GM21423 (cell line): ENCODE measurements around the gene DIP2C.
"Not testable (repeated sequence)": the region's sequence is repeated elsewhere in the genome, so short reads cannot be mapped to it uniquely, and the experiment has no call there.

ENCODE experiments used
- ATAC-seq: cut with Tn5 transposase; IDR thresholded peaks from one replicate; pipeline ENCODE4 v1.9.1; 2021; ENCODE audit warnings: mild to moderate bottlenecking, moderate library complexity; ENCODE audit not compliant: unreplicated experiment

DIP2C gene

GRCh38 chr10:697097-697875 lies 7.8 kb upstream of the DIP2C start:
- no peak for ATAC-seq

GRCh38 chr10:695396-695795 lies 5.9 kb upstream of the DIP2C start:
- no peak for ATAC-seq

GRCh38 chr10:693506-693905 lies 4.0 kb upstream of the DIP2C start:
- no peak for ATAC-seq

- no peak for ATAC-seq
These were observed 3.3 kb upstream of the DIP2C start for GRCh38 chr10:692682-693351.

- ATAC-seq, result no peak
These were observed 1.7 kb upstream of the DIP2C start for GRCh38 chr10:691216-691615.

- ATAC-seq, result no peak
These were observed 1.1 kb upstream of the DIP2C start for GRCh38 chr10:690372-691161.

GRCh38 chr10:689121-689451 lies 382 bp downstream of the DIP2C start:
- no peak for ATAC-seq

- no peak for ATAC-seq
These were observed 952 bp downstream of the DIP2C start for GRCh38 chr10:688312-689120.

- ATAC-seq, result no peak
These were observed 1.7 kb downstream of the DIP2C start for GRCh38 chr10:687583-688311.

GRCh38 chr10:686155-686931 lies 3.1 kb downstream of the DIP2C start:
- no peak for ATAC-seq

- ATAC-seq, result no peak
These were observed 3.9 kb downstream of the DIP2C start for GRCh38 chr10:685613-686012.

- no peak for ATAC-seq
These were observed 5.9 kb downstream of the DIP2C start for GRCh38 chr10:683448-684071.

- no peak for ATAC-seq
These were observed 6.5 kb downstream of the DIP2C start for GRCh38 chr10:682931-683447.

GRCh38 chr10:681670-682318 lies 7.7 kb downstream of the DIP2C start:
- ATAC-seq, result no peak

- no peak for ATAC-seq
These were observed 8.7 kb downstream of the DIP2C start for GRCh38 chr10:680745-681144.

GRCh38 chr10:680146-680545 lies 9.3 kb downstream of the DIP2C start:
- ATAC-seq, result no peak

GRCh38 chr10:679556-679955 lies 9.9 kb downstream of the DIP2C start:
- ATAC-seq, result no peak

- ATAC-seq, result not testable (repeated sequence)
These were observed 10.8 kb downstream of the DIP2C start for GRCh38 chr10:678662-679005.
